ENCODE data around the gene SSR4. TPM values are rescaled to one million over a fixed set of nuclear protein-coding genes. Genes with fewer than 3 reads are reported as not detected.

SSR4 gene
- total and polyA plus RNA-seq, 2 of the 8 experiments (the other 6 are each of a cell fraction or from before 2014, with no cell fraction given): 168 to 642 TPM

GRCh38 chrX:153791104-153791852 is 3.2 kb upstream of the SSR4 start (continued):
- TF ChIP-seq CHD7 (IDR thresholded peaks at IDR 0.05; ENCODE audit: insufficient replicate concordance, low read length) (no peak), GABPA (IDR thresholded peaks at IDR 0.05; ENCODE audit: borderline replicate concordance, insufficient read depth, low read length) (no peak), ZNF274 (IDR thresholded peaks at IDR 0.05; ENCODE audit: borderline replicate concordance, extremely low read depth, low read length) (no peak), EZH2 (IDR thresholded peaks at IDR 0.05; ENCODE audit: low read depth, low read length, severe bottlenecking) (no peak), SP2 (IDR thresholded peaks at IDR 0.05; ENCODE audit: low read length) (no peak), SIRT6 (IDR thresholded peaks at IDR 0.05; ENCODE audit: low read length) (no peak)

Data from H1 (cell line).